MM.1S (cell line): ENCODE measurements around the gene SLC35E4.

Experiments
- EZH2 ChIP-seq: fragments of 300-600 bp; sonication (generic); optimal IDR thresholded peaks from 2 replicates; pipeline ENCODE3; 2017; ENCODE audit warnings: low read depth, mild to moderate bottlenecking, antibody characterized with exemption, low read length, mixed read lengths
- EZH2phosphoT487 ChIP-seq: fragments of 300-600 bp; sonication (generic); IDR thresholded peaks from 2 replicates; pipeline ENCODE4 v1.6.1; 2018; ENCODE audit warnings: antibody characterized with exemption, low read length
- TF ChIP-seq, protein P1 (sequence below): fragments of 300-600 bp; sonication (generic); IDR thresholded peaks from 2 replicates; pipeline ENCODE4 v1.5.1; 2016; ENCODE audit warnings: antibody characterized with exemption, low read length, mixed read lengths

DNA sequence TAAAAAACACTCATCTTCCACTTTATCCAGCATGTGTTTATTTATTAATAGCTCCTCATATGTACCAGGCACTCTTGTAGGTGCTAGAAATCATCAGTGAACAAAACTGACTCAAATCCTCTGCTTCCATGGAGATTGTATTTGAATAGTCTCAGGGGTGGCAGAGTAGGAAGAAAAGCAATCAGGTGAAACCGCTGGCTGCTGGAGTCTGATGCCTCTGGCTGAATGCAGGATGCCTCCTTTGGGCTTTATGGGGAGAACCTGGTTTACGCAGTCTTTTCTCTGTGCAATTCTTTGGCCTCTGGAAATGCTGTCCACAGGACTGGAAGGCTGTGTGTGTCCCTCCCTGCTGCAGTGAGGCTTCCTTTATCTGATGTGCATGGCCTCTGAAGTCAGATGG lies 46.2 kb downstream of the SLC35E4 start:
- TF ChIP-seq, protein P1, sequence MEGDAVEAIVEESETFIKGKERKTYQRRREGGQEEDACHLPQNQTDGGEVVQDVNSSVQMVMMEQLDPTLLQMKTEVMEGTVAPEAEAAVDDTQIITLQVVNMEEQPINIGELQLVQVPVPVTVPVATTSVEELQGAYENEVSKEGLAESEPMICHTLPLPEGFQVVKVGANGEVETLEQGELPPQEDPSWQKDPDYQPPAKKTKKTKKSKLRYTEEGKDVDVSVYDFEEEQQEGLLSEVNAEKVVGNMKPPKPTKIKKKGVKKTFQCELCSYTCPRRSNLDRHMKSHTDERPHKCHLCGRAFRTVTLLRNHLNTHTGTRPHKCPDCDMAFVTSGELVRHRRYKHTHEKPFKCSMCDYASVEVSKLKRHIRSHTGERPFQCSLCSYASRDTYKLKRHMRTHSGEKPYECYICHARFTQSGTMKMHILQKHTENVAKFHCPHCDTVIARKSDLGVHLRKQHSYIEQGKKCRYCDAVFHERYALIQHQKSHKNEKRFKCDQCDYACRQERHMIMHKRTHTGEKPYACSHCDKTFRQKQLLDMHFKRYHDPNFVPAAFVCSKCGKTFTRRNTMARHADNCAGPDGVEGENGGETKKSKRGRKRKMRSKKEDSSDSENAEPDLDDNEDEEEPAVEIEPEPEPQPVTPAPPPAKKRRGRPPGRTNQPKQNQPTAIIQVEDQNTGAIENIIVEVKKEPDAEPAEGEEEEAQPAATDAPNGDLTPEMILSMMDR, result no peak
- no peak for TF ChIP-seq EZH2
- no peak for TF ChIP-seq EZH2phosphoT487
